GM19035 (cell line): ENCODE results near the gene CAMTA1.
"Not testable (repeated sequence)": the region's sequence is repeated elsewhere in the genome, so short reads cannot be mapped to it uniquely, and the experiment has no call there.

ENCODE experiments used
- ATAC-seq: cut with Tn5 transposase; IDR thresholded peaks from one replicate; pipeline ENCODE4 v1.9.1; 2021; ENCODE audit not compliant: unreplicated experiment

The CAMTA1 gene

GRCh38 chr1:6785318-6785727 lies at the start of gene CAMTA1:
Gene CAMTA1, plus strand, starts transcription at chr1:6785454. Its CDS starts 77 bp downstream, at chr1:6785531.
- ATAC-seq = peak; percentile 75

- no peak for ATAC-seq
Observed at GRCh38 chr1:6738987-6739676, 46.1 kb upstream of the CAMTA1 start.

GRCh38 chr1:6742676-6743188 lies 42.5 kb upstream of the CAMTA1 start:
- not testable (repeated sequence) for ATAC-seq

- ATAC-seq = no peak
Observed at GRCh38 chr1:6743189-6744101, 41.8 kb upstream of the CAMTA1 start.

GRCh38 chr1:6745073-6745472 lies 40.2 kb upstream of the CAMTA1 start:
- ATAC-seq = no peak

- ATAC-seq = no peak
Observed at GRCh38 chr1:6747674-6748073, 37.6 kb upstream of the CAMTA1 start.

- ATAC-seq = no peak
Observed at GRCh38 chr1:6750490-6750889, 34.8 kb upstream of the CAMTA1 start.

GRCh38 chr1:6753320-6754140 lies 31.7 kb upstream of the CAMTA1 start:
- no peak for ATAC-seq

- ATAC-seq = no peak
Observed at GRCh38 chr1:6756457-6756856, 28.8 kb upstream of the CAMTA1 start.

GRCh38 chr1:6757719-6758435 lies 27.4 kb upstream of the CAMTA1 start:
- no peak for ATAC-seq

- ATAC-seq = no peak
Observed at GRCh38 chr1:6761196-6761737, 24.0 kb upstream of the CAMTA1 start.

- no peak for ATAC-seq
Observed at GRCh38 chr1:6762060-6762459, 23.2 kb upstream of the CAMTA1 start.

- no peak for ATAC-seq
Observed at GRCh38 chr1:6770751-6771440, 14.4 kb upstream of the CAMTA1 start.

- no peak for ATAC-seq
Observed at GRCh38 chr1:6771441-6771769, 13.8 kb upstream of the CAMTA1 start.

- no peak for ATAC-seq
Observed at GRCh38 chr1:6774381-6774780, 10.9 kb upstream of the CAMTA1 start.

- no peak for ATAC-seq
Observed at GRCh38 chr1:6775261-6776043, 9.8 kb upstream of the CAMTA1 start.

- ATAC-seq = no peak
Observed at GRCh38 chr1:6776389-6776788, 8.9 kb upstream of the CAMTA1 start.

GRCh38 chr1:6776895-6777294 lies 8.4 kb upstream of the CAMTA1 start:
- no peak for ATAC-seq

GRCh38 chr1:6777813-6778212 lies 7.4 kb upstream of the CAMTA1 start:
- no peak for ATAC-seq
